ENCODE measurements around the gene EPHB1. TPM values are rescaled to one million over a fixed set of nuclear protein-coding genes. Genes with fewer than 3 reads are reported as not detected.

The EPHB1 gene
- polyA plus RNA-seq, 1 experiment = 0.11 TPM

GRCh38 chr3:134854254-134854653 is 59.2 kb downstream of the EPHB1 start:
- H3K4me3 ChIP-seq (ENCODE audit: low read depth, low read length) = no peak overlapping the region
- H3K27me3 ChIP-seq (ENCODE audit: control insufficient read depth, insufficient read depth, low read length) = peaks cover 3% of the 10 kb centered on the region
- no peak for DNase-seq (ENCODE audit: low read depth, low spot score)
- H3K27ac ChIP-seq (ENCODE audit: low read depth, low read length) = no peak overlapping the region
- H3K9me3 ChIP-seq (ENCODE audit: control insufficient read depth, insufficient read depth, low read length) = no peaks in the 10 kb centered on the region
- ChIA-PET POLR2A (no interaction called here), CTCF (no interaction called here)
- no peak for TF ChIP-seq CTCF (IDR thresholded peaks at IDR 0.05; ENCODE audit: low read depth, low read length)

GRCh38 chr3:134857356-134857755 is 62.3 kb downstream of the EPHB1 start:
- TF ChIP-seq CTCF (IDR thresholded peaks at IDR 0.05; ENCODE audit: low read depth, low read length) = no peak
- ChIA-PET CTCF (no interaction called here), POLR2A (no interaction called here)
- DNase-seq (ENCODE audit: low read depth, low spot score) = no peak
- Histone ChIP-seq H3K27me3 (ENCODE audit: control insufficient read depth, insufficient read depth, low read length) (peaks cover 3% of the 10 kb centered on the region), H3K4me3 (ENCODE audit: low read depth, low read length) (no peak overlapping the region), H3K27ac (ENCODE audit: low read depth, low read length) (no peak overlapping the region), H3K9me3 (ENCODE audit: control insufficient read depth, insufficient read depth, low read length) (no peaks in the 10 kb centered on the region)

- ChIA-PET POLR2A (no interaction called here), CTCF (no interaction called here)
- no peaks in the 10 kb centered on the region for H3K9me3 ChIP-seq (ENCODE audit: control insufficient read depth, insufficient read depth, low read length)
- H3K27ac ChIP-seq (ENCODE audit: low read depth, low read length) = no peak overlapping the region
- no peak overlapping the region for H3K4me3 ChIP-seq (ENCODE audit: low read depth, low read length)
- no peak for DNase-seq (ENCODE audit: low read depth, low spot score)
- no peak for TF ChIP-seq CTCF (IDR thresholded peaks at IDR 0.05; ENCODE audit: low read depth, low read length)
- H3K27me3 ChIP-seq (ENCODE audit: control insufficient read depth, insufficient read depth, low read length) = peaks cover 3% of the 10 kb centered on the region
Observed at GRCh38 chr3:134857776-134858362, 62.8 kb downstream of the EPHB1 start.

GRCh38 chr3:134858441-134859035 is 63.5 kb downstream of the EPHB1 start:
- no peak for DNase-seq (ENCODE audit: low read depth, low spot score)
- ChIA-PET POLR2A (no interaction called here), CTCF (no interaction called here)
- H3K9me3 ChIP-seq (ENCODE audit: control insufficient read depth, insufficient read depth, low read length) = no peaks in the 10 kb centered on the region
- no peak overlapping the region for H3K4me3 ChIP-seq (ENCODE audit: low read depth, low read length)
- no peak overlapping the region for H3K27ac ChIP-seq (ENCODE audit: low read depth, low read length)
- no peak for TF ChIP-seq CTCF (IDR thresholded peaks at IDR 0.05; ENCODE audit: low read depth, low read length)
- H3K27me3 ChIP-seq (ENCODE audit: control insufficient read depth, insufficient read depth, low read length) = peaks cover 3% of the 10 kb centered on the region

GRCh38 chr3:134859341-134859740 is 64.3 kb downstream of the EPHB1 start:
- Histone ChIP-seq H3K27ac (ENCODE audit: low read depth, low read length) (no peak overlapping the region), H3K27me3 (ENCODE audit: control insufficient read depth, insufficient read depth, low read length) (peaks cover 3% of the 10 kb centered on the region), H3K9me3 (ENCODE audit: control insufficient read depth, insufficient read depth, low read length) (no peaks in the 10 kb centered on the region), H3K4me3 (ENCODE audit: low read depth, low read length) (no peak overlapping the region)
- CTCF ChIA-PET = no interaction called here
- POLR2A ChIA-PET = no interaction called here
- DNase-seq (ENCODE audit: low read depth, low spot score) = no peak
- TF ChIP-seq CTCF (IDR thresholded peaks at IDR 0.05; ENCODE audit: low read depth, low read length) = no peak
